ENCODE results near the gene UGT2B15.
"Not testable (repeated sequence)": the region's sequence is repeated elsewhere in the genome, so short reads cannot be mapped to it uniquely, and the experiment has no call there.

UGT2B15 gene

GRCh38 chr4:68667551-68667950 is 2.9 kb downstream of the UGT2B15 start:
- H3K27me3 Mint-ChIP-seq, H3K9me3 Mint-ChIP-seq, H3K4me1 Mint-ChIP-seq, H3K4me3 Mint-ChIP-seq, H3K36me3 Mint-ChIP-seq, ATAC-seq, H3K27ac Mint-ChIP-seq: not testable (repeated sequence)

GRCh38 chr4:68664721-68665120 is 5.7 kb downstream of the UGT2B15 start:
- not testable (repeated sequence) for H3K4me1 Mint-ChIP-seq, H3K27ac Mint-ChIP-seq, H3K36me3 Mint-ChIP-seq, H3K27me3 Mint-ChIP-seq, ATAC-seq, H3K4me3 Mint-ChIP-seq, H3K9me3 Mint-ChIP-seq

DNA sequence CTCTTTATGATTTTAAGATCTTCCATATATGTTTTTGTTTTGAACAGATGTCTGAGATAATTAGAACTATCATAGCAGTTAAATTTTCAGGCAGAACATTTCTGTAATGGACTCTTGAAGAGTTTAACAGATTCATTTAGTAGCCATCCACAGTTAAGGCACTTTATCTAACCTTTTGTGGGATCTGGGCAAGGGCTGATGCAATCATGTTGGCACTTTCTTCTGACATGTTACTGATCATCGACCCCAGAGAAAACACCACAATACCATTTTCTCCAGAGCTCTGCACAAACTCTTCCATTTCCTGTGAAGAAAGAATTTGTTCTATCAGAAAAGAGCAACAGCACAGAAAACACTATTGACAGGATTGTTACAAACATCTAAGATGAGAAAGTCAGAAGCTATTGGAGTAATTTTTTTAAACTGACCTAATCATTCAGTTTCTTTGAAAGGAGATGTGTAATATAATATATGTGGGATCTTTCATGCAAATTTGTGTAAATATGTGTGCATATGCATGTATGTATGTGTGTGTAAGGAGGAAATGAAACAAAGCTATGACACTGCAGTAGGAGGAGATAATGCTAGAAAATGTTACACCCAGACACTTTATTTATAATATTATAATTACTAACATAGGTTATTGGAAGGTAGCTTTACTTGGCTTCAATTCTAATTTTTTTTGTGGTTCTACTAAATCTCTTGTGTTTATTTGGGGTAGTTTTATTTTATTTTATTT is 7.4 kb downstream of the UGT2B15 start:
- not testable (repeated sequence) for H3K36me3 Mint-ChIP-seq, ATAC-seq, H3K27ac Mint-ChIP-seq, H3K9me3 Mint-ChIP-seq, H3K4me1 Mint-ChIP-seq, H3K27me3 Mint-ChIP-seq, H3K4me3 Mint-ChIP-seq

DNA sequence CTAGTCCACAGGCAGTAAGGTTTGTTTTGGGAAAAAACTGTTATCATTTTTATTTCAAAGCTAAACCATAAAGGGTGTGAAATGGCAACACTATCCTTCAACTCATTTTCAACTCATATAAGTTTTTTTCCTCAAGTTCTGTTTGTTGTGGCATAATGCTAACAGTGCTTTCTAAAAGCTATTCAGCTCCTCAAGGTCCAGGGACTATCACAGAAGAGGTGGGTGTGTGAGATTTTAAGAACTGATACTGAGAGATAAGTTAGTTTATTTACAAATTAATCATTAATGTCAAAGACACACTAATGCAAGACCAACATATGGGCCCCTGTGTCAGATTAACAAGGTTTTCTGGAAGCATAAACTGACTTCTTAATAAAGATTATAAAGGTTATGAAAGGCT is 11.8 kb downstream of the UGT2B15 start:
- Mint-ChIP-seq H3K4me3 (no peak overlapping the region), H3K4me1 (peaks cover 5% of the 10 kb centered on the region), H3K27ac (no peak overlapping the region), H3K36me3 (no peaks in the 10 kb centered on the region), H3K27me3 (no peaks in the 10 kb centered on the region), H3K9me3 (no peaks in the 10 kb centered on the region)
- ATAC-seq, result no peak

DNA sequence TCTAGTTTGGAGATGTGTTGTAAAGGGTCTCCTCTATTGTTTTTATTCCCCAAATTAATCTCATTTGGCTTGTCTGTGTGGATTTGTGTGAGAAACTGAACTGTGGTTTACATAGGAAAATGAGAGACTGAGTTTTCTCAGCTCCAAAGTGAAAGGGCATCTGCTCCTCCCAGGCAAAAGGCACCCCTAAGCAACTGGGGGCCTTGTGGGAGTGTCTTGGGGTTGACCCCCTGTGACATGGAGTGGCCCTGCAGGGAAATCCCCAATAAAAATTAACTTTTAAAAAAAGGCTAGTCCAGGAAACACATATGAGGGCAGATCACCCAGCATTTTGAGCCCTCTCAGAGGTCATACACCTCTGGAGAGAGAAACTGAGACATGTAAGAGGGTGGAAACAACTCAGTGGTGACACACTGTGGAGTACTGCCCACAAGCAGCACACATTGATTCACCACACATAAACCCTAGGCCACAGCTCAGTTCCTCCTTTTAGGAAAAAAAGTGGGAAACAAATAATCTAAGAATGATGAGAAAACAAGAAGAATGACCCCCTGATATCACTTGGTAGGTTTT is 13.3 kb downstream of the UGT2B15 start:
- ATAC-seq, result peak; percentile 31
- H3K27ac Mint-ChIP-seq, H3K36me3 Mint-ChIP-seq, H3K9me3 Mint-ChIP-seq, H3K27me3 Mint-ChIP-seq, H3K4me1 Mint-ChIP-seq, H3K4me3 Mint-ChIP-seq: not testable (repeated sequence)

DNA sequence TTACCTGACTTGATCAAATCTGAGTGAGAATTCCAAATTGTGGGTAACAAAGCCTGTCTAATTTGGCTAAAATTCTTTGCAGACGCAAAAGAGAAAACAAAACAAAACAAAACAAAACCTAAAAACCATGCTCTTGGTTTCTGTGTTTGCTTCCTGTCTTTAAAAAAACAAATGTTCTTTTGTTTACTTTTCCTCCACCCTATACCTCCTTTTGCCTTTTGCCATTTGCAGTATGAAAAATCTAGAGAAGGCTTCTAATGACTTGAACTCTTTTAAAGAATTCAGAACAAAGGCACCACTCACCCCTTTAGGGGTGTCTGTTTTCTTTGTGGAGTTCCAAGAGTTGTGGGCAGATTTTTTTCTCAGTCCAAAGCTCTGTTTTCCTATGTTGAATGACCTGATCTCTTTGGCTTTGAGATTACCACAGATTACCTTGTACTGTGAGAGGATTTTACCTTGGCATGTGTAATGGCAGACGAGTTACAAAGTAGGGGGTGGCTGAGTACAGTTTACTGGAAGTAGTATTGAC is 13.9 kb downstream of the UGT2B15 start:
- H3K27me3 Mint-ChIP-seq, H3K27ac Mint-ChIP-seq, H3K9me3 Mint-ChIP-seq, ATAC-seq, H3K36me3 Mint-ChIP-seq, H3K4me3 Mint-ChIP-seq, H3K4me1 Mint-ChIP-seq: not testable (repeated sequence)

GRCh38 chr4:68655764-68656444 is 14.5 kb downstream of the UGT2B15 start:
- peaks cover 5% of the 10 kb centered on the region for H3K4me1 Mint-ChIP-seq
- no peak overlapping the region for H3K27ac Mint-ChIP-seq
- no peak for ATAC-seq
- H3K4me3 Mint-ChIP-seq, result no peak overlapping the region
- no peaks in the 10 kb centered on the region for H3K27me3 Mint-ChIP-seq
- no peaks in the 10 kb centered on the region for H3K36me3 Mint-ChIP-seq
- no peaks in the 10 kb centered on the region for H3K9me3 Mint-ChIP-seq

DNA sequence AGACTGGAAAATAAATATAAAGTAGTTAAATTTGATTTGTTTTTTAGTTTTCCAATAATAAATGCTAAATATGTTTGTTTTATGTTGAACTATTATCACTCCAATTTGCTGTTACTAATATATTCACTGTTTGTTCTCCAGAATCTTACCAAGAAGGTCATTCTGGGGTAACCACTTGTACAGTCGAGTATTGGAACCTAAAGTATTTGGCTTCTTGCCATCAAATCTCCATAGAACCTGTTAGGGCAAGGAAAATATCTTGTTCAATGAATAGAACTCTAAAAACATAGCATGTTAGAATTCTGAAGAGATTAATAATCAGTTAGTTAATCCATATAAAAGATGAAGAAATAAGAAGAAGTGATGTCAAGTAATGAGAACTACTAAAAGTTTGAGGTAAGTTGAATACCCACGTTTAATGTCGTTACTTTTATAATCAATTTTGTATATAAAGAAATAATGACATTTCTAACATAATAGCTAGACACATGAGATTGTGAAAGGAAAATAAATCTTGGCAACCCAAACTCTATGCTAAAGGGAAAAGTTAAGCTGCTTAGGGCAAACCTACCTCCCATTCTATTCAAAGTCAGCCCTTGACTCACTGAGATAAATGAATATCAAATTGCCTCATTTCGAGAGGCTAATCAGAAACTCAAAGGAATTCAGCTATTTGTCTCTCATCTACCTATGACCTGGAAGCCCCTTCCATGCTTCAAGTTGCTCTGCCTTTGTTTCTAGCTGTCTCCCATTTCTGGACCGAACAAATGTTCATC is 15.3 kb downstream of the UGT2B15 start:
- Mint-ChIP-seq H3K27me3 (no peaks in the 10 kb centered on the region), H3K27ac (no peak overlapping the region), H3K9me3 (no peaks in the 10 kb centered on the region), H3K4me3 (no peak overlapping the region), H3K4me1 (peaks cover 5% of the 10 kb centered on the region), H3K36me3 (no peaks in the 10 kb centered on the region)
- no peak for ATAC-seq

DNA sequence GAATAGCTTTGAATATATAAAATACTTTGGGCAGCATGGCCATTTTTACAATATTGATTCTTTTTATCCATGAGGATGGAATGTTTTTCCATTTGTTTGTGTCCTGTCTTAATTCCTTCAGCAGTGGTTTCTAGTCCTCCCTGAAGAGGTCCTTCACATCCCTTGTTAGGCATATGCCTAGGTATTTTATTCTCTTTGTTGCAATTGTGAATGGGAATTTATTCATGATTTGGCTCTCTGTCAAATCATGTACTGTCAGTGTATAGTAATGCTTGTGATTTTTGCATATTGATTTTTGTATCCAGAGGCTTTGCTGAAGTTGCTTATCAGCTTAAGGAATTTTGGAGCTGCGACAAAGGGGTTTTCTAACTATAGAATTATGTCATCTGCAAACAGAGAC is 18.5 kb downstream of the UGT2B15 start:
- H3K27me3 Mint-ChIP-seq, result no peaks in the 10 kb centered on the region
- no peaks in the 10 kb centered on the region for H3K9me3 Mint-ChIP-seq
- H3K27ac Mint-ChIP-seq, result no peak overlapping the region
- H3K4me1 Mint-ChIP-seq, result peaks cover 5% of the 10 kb centered on the region
- no peaks in the 10 kb centered on the region for H3K36me3 Mint-ChIP-seq
- no peak overlapping the region for H3K4me3 Mint-ChIP-seq
- ATAC-seq, result no peak

- H3K27ac Mint-ChIP-seq, result no peak overlapping the region
- ATAC-seq, result no peak
Observed at GRCh38 chr4:68630371-68630770, 40.1 kb downstream of the UGT2B15 start.

DNA sequence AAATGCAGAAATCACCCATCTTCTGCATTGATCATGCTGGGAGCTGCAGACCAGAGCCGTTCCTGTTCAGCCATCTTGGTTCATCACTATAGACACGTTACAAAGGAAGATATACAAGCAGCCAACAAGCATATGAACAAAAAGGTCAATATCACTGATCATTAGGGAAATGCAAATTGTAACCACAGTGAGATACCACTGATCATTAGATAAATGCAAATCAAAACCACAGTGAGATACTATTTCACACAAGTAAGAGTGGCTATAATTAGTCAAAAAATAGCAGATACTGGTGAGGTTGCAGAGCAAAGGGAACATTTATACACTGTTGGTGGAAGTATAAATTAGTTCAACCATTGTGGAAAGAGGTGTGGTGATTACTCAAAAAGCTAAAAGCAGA is 47.7 kb downstream of the UGT2B15 start:
- not testable (repeated sequence) for H3K27ac Mint-ChIP-seq, H3K4me3 Mint-ChIP-seq, ATAC-seq, H3K27me3 Mint-ChIP-seq, H3K4me1 Mint-ChIP-seq, H3K36me3 Mint-ChIP-seq, H3K9me3 Mint-ChIP-seq

More at GRCh38 chr4:68630371-68630770, 40.1 kb downstream of the UGT2B15 start:
- H3K27me3 Mint-ChIP-seq, result peaks cover 6% of the 10 kb centered on the region
- H3K36me3 Mint-ChIP-seq, result no peaks in the 10 kb centered on the region
- H3K9me3 Mint-ChIP-seq, result no peaks in the 10 kb centered on the region
- H3K4me3 Mint-ChIP-seq, result no peak overlapping the region
- no peaks in the 10 kb centered on the region for H3K4me1 Mint-ChIP-seq

- H3K36me3 Mint-ChIP-seq, result no peaks in the 10 kb centered on the region
- no peak for ATAC-seq
- H3K4me1 Mint-ChIP-seq, result no peaks in the 10 kb centered on the region
- no peaks in the 10 kb centered on the region for H3K27me3 Mint-ChIP-seq
- no peak overlapping the region for H3K4me3 Mint-ChIP-seq
- H3K27ac Mint-ChIP-seq, result no peak overlapping the region
- no peaks in the 10 kb centered on the region for H3K9me3 Mint-ChIP-seq
Observed at GRCh38 chr4:68617003-68617698, 53.3 kb downstream of the UGT2B15 start.

- Mint-ChIP-seq H3K27me3 (no peaks in the 10 kb centered on the region), H3K4me1 (no peaks in the 10 kb centered on the region)
Observed at GRCh38 chr4:68615699-68616422, 54.6 kb downstream of the UGT2B15 start.

GRCh38 chr4:68613752-68614151 is 56.7 kb downstream of the UGT2B15 start:
- Mint-ChIP-seq H3K9me3 (no peaks in the 10 kb centered on the region), H3K36me3 (no peaks in the 10 kb centered on the region), H3K4me3 (no peak overlapping the region), H3K27ac (no peak overlapping the region), H3K27me3 (no peaks in the 10 kb centered on the region), H3K4me1 (no peaks in the 10 kb centered on the region)
- ATAC-seq, result no peak

More at GRCh38 chr4:68615699-68616422, 54.6 kb downstream of the UGT2B15 start:
- ATAC-seq, result no peak
- Mint-ChIP-seq H3K36me3 (no peaks in the 10 kb centered on the region), H3K4me3 (no peak overlapping the region), H3K27ac (no peak overlapping the region), H3K9me3 (no peaks in the 10 kb centered on the region)

Data from stimulated activated memory B cell treated with anti-CD40 and anti-IgM and Interleukin-4, amounts not matched to agents 10 μg/mL and 1 μg/mL and 100 μg/mL, for 72 hours (primary cell).